NB4 (cell line): Measurements from ENCODE around the gene TLNRD1.

ENCODE experiments used
- CTCF ChIP-seq: IDR thresholded peaks from one replicate; pipeline ENCODE4 v1.5.1; 2012; ENCODE audit warnings: low read depth, low read length
- MAX ChIP-seq: IDR thresholded peaks from 2 replicates; pipeline ENCODE4 v1.6.1; 2011; ENCODE audit warnings: low read depth, low read length
- POLR2A ChIP-seq: IDR thresholded peaks from 2 replicates; pipeline ENCODE4 v1.6.1; 2011; ENCODE audit warnings: mild to moderate bottlenecking; ENCODE audit not compliant: insufficient read length; ENCODE audit errors: extremely low read depth

DNA sequence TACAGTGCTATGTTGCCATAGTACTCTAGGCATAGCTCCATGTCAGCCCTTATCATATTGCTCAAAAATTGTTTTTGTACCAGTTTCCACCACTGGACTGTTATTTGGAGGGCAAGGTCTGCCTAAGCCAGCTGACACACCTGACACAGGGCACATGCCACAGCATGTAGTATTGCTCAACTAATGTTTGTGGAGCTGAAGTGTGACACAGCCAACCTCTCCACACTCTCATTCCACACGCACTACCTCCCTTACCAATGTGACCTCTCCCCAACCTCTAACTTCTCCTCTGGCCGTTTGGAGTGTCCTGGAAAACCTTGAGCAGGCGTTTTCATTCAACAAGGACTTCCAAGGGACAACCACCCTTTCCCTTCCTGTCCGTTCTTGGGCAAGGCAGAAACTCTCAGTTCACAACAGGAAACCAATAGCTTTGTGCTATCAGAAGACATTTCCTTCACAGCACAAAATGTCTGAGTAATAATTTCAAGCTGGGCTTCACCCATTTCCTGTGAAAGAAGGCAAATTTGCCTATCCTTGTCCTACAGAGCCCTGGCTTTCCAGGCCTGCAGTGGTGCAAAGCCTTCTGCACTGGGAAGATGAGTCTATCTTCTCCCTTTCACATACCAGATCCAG, 38.4 kb downstream of the TLNRD1 start:
- TF ChIP-seq CTCF = no peak
- TF ChIP-seq POLR2A = no peak
- TF ChIP-seq MAX = no peak
